T-helper 9 cell (primary cell): ENCODE measurements around the gene PIEZO2.
"Not testable (repeated sequence)": the region's sequence is repeated elsewhere in the genome, so short reads cannot be mapped to it uniquely, and the experiment has no call there.

Experiments
- DNase-seq: peaks from one replicate; pipeline ENCODE4 v3.0.0-alpha.2; 2020
- total RNA-seq, 2 donors: gene quantifications; one replicate each; lab custom pipeline; 2026; lab: John Stamatoyannopoulos, UW

PIEZO2 gene
- 0 to 0.07 reads per million in 2 donors for total RNA-seq

- no peak for DNase-seq
Measured at GRCh38 chr18:11149441-11150270, at the start of gene PIEZO2. Gene PIEZO2 (minus strand): TSS chr18:11149569. CDS start chr18:11148588, 981 bp downstream.

- no peak for DNase-seq
Measured at GRCh38 chr18:11183637-11184036, 34.3 kb upstream of the PIEZO2 start.

- DNase-seq: not testable (repeated sequence)
Measured at GRCh38 chr18:11181629-11182028, 32.3 kb upstream of the PIEZO2 start.

- DNase-seq: no peak
Measured at GRCh38 chr18:11179959-11180519, 30.7 kb upstream of the PIEZO2 start.

- DNase-seq: no peak
Measured at GRCh38 chr18:11178951-11179549, 29.7 kb upstream of the PIEZO2 start.

GRCh38 chr18:11177382-11177781 is 28.0 kb upstream of the PIEZO2 start:
- DNase-seq: no peak

GRCh38 chr18:11176481-11176881 is 27.1 kb upstream of the PIEZO2 start:
- DNase-seq: no peak

- no peak for DNase-seq
Measured at GRCh38 chr18:11175266-11175979, 26.1 kb upstream of the PIEZO2 start.

- DNase-seq: not testable (repeated sequence)
Measured at GRCh38 chr18:11174179-11174578, 24.8 kb upstream of the PIEZO2 start.

GRCh38 chr18:11167778-11168177 is 18.4 kb upstream of the PIEZO2 start:
- DNase-seq: no peak

- no peak for DNase-seq
Measured at GRCh38 chr18:11165952-11166351, 16.6 kb upstream of the PIEZO2 start.

GRCh38 chr18:11165138-11165537 is 15.8 kb upstream of the PIEZO2 start:
- no peak for DNase-seq

- DNase-seq: no peak
Measured at GRCh38 chr18:11163665-11164064, 14.3 kb upstream of the PIEZO2 start.

- no peak for DNase-seq
Measured at GRCh38 chr18:11162889-11163288, 13.5 kb upstream of the PIEZO2 start.

GRCh38 chr18:11162462-11162861 is 13.1 kb upstream of the PIEZO2 start:
- no peak for DNase-seq

GRCh38 chr18:11160313-11160712 is 10.9 kb upstream of the PIEZO2 start:
- DNase-seq: no peak

GRCh38 chr18:11159844-11160243 is 10.5 kb upstream of the PIEZO2 start:
- DNase-seq: no peak

GRCh38 chr18:11156978-11157377 is 7.6 kb upstream of the PIEZO2 start:
- no peak for DNase-seq

GRCh38 chr18:11155034-11155759 is 5.8 kb upstream of the PIEZO2 start:
- no peak for DNase-seq

GRCh38 chr18:11154368-11154989 is 5.1 kb upstream of the PIEZO2 start:
- no peak for DNase-seq

- DNase-seq: no peak
Measured at GRCh38 chr18:11153097-11153496, 3.7 kb upstream of the PIEZO2 start.

GRCh38 chr18:11150271-11150615 is 874 bp upstream of the PIEZO2 start:
- no peak for DNase-seq
